ENCODE results near the gene ZCWPW1. TPM values are rescaled to one million over a fixed set of nuclear protein-coding genes. Genes with fewer than 3 reads are reported as not detected.
A peak's percentile ranks its signal among the peaks of the same experiment; 100 is the strongest.

Gene ZCWPW1
- total and polyA plus RNA-seq, 7 donors: 3.5 to 13.2 (median 5.5) TPM

- DNase-seq: no peak
- Histone ChIP-seq H3K4me1 (peaks cover 31% of the 10 kb centered on the region), H3K4me3 (no peak overlapping the region), H3K27ac (no peak overlapping the region), H3K9me3 (no peaks in the 10 kb centered on the region), H3K27me3 (ENCODE audit: insufficient read depth in 3 of 3, low read length in 2 of 3) (no peaks in the 10 kb centered on the region), H3K36me3 (ENCODE audit: insufficient read depth in 1 of 2, low read depth in 1 of 2) (peaks cover 0 to 35% of the 10 kb centered on the region in 2 donors)
- intact Hi-C loops (cut with DNase I): no loop called here
- TF ChIP-seq, protein P1, sequence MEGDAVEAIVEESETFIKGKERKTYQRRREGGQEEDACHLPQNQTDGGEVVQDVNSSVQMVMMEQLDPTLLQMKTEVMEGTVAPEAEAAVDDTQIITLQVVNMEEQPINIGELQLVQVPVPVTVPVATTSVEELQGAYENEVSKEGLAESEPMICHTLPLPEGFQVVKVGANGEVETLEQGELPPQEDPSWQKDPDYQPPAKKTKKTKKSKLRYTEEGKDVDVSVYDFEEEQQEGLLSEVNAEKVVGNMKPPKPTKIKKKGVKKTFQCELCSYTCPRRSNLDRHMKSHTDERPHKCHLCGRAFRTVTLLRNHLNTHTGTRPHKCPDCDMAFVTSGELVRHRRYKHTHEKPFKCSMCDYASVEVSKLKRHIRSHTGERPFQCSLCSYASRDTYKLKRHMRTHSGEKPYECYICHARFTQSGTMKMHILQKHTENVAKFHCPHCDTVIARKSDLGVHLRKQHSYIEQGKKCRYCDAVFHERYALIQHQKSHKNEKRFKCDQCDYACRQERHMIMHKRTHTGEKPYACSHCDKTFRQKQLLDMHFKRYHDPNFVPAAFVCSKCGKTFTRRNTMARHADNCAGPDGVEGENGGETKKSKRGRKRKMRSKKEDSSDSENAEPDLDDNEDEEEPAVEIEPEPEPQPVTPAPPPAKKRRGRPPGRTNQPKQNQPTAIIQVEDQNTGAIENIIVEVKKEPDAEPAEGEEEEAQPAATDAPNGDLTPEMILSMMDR (IDR thresholded peaks at IDR 0.05): no peak
- ATAC-seq: no peak
- WGBS, 3 donors: 75 to 81% (median 78%) methylated on average over 21 of the region's 21 CpGs
Observed at GRCh38 chr7:100432621-100433275, 4.2 kb upstream of the ZCWPW1 start.

GRCh38 chr7:100432053-100432452 is 3.5 kb upstream of the ZCWPW1 start:
- ATAC-seq (no peak), DNase-seq (no peak)
- TF ChIP-seq, protein P1 (IDR thresholded peaks at IDR 0.05): no peak
- Histone ChIP-seq H3K4me3 (peak overlapping the region; percentile 97), H3K4me1 (peaks cover 33% of the 10 kb centered on the region), H3K36me3 (ENCODE audit: insufficient read depth in 1 of 2, low read depth in 1 of 2) (peaks cover 0 to 35% of the 10 kb centered on the region in 2 donors), H3K27me3 (ENCODE audit: insufficient read depth in 3 of 3, low read length in 2 of 3) (no peaks in the 10 kb centered on the region), H3K9me3 (no peaks in the 10 kb centered on the region), H3K27ac (peak overlapping the region; percentile 46)
- intact Hi-C loops (cut with DNase I): no loop called here
- WGBS, 3 donors: 81 to 90% (median 85%) methylated on average over 4 of the region's 4 CpGs

GRCh38 chr7:100431286-100431735 is 2.8 kb upstream of the ZCWPW1 start:
- no peak for ATAC-seq
- Histone ChIP-seq H3K9me3 (no peaks in the 10 kb centered on the region), H3K36me3 (ENCODE audit: insufficient read depth in 1 of 2, low read depth in 1 of 2) (peaks cover 0 to 35% of the 10 kb centered on the region in 2 donors), H3K4me1 (peaks cover 33% of the 10 kb centered on the region), H3K27ac (peak overlapping the region; percentile 46), H3K4me3 (peak overlapping the region; percentile 97), H3K27me3 (ENCODE audit: insufficient read depth in 3 of 3, low read length in 2 of 3) (no peaks in the 10 kb centered on the region)
- 83 to 84% (median 83%) methylated on average over 23 of the region's 23 CpGs for WGBS, 3 donors
- no peak for DNase-seq
- intact Hi-C loops (cut with DNase I): no loop called here
- TF ChIP-seq, protein P1 (IDR thresholded peaks at IDR 0.05): no peak

DNA sequence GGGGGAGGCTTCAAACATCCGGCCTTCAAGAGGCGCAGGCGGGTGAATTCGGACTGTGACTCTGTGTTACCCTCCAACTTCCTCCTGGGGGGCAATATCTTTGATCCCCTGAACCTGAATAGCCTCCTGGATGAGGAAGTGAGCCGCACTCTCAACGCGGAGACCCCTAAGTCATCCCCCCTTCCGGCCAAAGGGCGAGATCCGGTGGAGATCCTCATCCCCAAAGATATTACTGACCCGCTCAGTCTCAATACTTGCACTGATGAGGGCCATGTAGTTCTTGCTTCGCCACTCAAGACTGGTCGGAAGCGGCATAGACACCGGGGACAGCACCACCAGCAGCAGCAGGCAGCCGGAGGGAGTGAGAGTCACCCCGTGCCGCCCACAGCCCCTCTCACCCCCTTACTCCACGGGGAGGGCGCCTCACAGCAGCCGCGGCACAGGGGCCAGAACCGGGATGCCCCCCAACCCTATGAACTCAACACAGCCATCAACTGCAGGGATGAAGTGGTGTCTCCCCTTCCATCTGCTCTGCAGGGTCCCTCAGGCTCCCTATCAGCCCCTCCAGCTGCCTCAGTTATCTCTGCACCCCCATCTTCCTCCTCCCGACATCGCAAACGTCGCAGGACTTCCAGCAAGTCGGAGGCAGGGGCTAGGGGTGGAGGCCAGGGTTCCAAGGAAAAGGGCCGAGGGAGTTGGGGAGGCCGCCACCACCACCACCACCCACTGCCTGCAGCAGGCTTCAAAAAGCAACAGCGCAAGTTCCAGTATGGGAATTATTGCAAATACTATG is 2.2 kb upstream of the ZCWPW1 start:
- 25 to 30% (median 28%) methylated on average over 30 to 31 of the region's 31 CpGs for WGBS, 3 donors
- H3K4me1 ChIP-seq: peaks cover 33% of the 10 kb centered on the region

More for the DNA sequence above, 2.2 kb upstream of the ZCWPW1 start:
- peak overlapping the region; percentile 100 for H3K27ac ChIP-seq
- H3K36me3 ChIP-seq (ENCODE audit: insufficient read depth in 1 of 2, low read depth in 1 of 2): peaks cover 0 to 35% of the 10 kb centered on the region in 2 donors
- H3K4me3 ChIP-seq: peak overlapping the region; percentile 97
- TF ChIP-seq, protein P1 (IDR thresholded peaks at IDR 0.05): no peak
- peak in 1 of 2 donors; percentile 66 for DNase-seq
- intact Hi-C loops (cut with DNase I): no loop called here
- ATAC-seq: no peak
- no peaks in the 10 kb centered on the region for H3K9me3 ChIP-seq
- H3K27me3 ChIP-seq (ENCODE audit: insufficient read depth in 3 of 3, low read length in 2 of 3): no peaks in the 10 kb centered on the region
